Stimulated activated CD8-positive, alpha-beta memory T cell treated with anti-CD3 and anti-CD28 coated beads, Interleukin-4, amount 100 ng/mL, for 24 hours (primary cell): ENCODE data around the gene B4GALNT4.
"Not testable (repeated sequence)": the region's sequence is repeated elsewhere in the genome, so short reads cannot be mapped to it uniquely, and the experiment has no call there.

ENCODE experiments used
- DNase-seq: peaks from one replicate; pipeline ENCODE4 v3.0.0-alpha.2; 2020; ENCODE audit warnings: low read depth

B4GALNT4 gene

GRCh38 chr11:393219-394033, 24.1 kb downstream of the B4GALNT4 start:
- DNase-seq = no peak

- no peak for DNase-seq
Measured at GRCh38 chr11:394034-394857, 24.9 kb downstream of the B4GALNT4 start, which contains the start of gene PKP3. TSS of gene PKP3 (plus strand) at chr11:394209. CDS start at chr11:394293, 84 bp downstream.

- no peak for DNase-seq
Measured at GRCh38 chr11:394858-395655, 25.8 kb downstream of the B4GALNT4 start.

- DNase-seq = no peak
Measured at GRCh38 chr11:395866-396265, 26.6 kb downstream of the B4GALNT4 start.

DNA sequence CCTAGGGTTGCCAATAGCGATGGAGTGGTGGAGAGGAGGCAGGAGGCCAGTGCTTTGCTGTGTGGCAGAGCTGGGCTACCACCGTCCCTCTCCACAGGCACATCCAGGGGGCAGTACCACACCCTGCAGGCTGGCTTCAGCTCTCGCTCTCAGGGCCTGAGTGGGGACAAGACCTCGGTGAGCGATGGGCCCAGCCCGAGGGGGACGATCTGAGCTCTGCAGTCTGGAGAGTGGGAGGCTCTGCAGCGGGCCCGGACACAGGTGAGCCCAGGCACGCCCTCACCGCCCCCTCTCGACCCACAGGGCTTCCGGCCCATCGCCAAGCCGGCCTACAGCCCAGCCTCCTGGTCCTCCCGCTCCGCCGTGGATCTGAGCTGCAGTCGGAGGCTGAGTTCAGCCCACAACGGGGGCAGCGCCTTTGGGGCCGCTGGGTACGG, 27.2 kb downstream of the B4GALNT4 start:
- no peak for DNase-seq

DNA sequence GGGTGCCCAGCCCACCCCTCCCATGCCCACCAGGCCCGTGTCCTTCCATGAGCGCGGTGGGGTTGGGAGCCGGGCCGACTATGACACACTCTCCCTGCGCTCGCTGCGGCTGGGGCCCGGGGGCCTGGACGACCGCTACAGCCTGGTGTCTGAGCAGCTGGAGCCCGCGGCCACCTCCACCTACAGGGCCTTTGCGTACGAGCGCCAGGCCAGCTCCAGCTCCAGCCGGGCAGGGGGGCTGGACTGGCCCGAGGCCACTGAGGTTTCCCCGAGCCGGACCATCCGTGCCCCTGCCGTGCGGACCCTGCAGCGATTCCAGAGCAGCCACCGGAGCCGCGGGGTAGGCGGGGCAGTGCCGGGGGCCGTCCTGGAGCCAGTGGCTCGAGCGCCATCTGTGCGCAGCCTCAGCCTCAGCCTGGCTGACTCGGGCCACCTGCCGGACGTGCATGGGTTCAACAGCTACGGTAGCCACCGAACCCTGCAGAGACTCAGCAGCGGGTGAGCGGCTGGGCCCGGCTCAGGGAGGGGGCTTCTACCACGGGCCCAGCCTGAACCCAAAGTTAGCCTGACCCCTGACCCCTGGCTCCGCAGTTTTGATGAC, 27.7 kb downstream of the B4GALNT4 start:
- DNase-seq = peak; percentile 38

DNA sequence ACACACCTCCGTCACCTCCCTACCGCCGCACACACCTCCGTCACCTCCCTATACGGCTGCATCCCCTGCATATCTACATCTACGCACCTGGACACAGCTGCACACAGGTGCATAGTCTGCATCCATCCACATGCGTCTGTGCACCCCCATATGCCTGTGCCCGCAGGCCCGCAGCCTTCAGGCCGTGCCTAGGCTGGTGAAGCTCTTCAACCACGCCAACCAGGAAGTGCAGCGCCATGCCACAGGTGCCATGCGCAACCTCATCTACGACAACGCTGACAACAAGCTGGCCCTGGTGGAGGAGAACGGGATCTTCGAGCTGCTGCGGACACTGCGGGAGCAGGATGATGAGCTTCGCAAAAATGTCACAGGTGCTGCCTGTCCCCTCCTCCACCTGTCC, 29.5 kb downstream of the B4GALNT4 start:
- DNase-seq = no peak

GRCh38 chr11:399731-400211, 30.5 kb downstream of the B4GALNT4 start:
- DNase-seq = no peak

GRCh38 chr11:400241-400689, 31.0 kb downstream of the B4GALNT4 start:
- no peak for DNase-seq

DNA sequence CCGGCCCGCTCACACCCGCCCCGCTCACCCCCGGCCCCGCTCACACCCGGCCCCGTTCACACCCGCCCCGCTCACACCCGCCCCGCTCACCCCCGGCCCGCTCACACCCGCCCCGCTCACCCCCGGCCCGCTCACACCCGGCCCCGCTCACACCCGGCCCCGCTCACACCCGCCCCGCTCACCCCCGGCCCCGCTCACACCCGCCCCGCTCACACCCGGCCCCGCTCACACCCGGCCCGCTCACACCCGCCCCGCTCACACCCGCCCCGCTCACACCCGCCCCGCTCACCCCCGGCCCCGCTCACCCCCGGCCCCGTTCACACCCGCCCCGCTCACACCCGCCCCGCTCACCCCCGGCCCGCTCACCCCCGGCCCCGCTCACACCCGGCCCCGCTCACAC, 31.9 kb downstream of the B4GALNT4 start:
- DNase-seq = not testable (repeated sequence)

DNA sequence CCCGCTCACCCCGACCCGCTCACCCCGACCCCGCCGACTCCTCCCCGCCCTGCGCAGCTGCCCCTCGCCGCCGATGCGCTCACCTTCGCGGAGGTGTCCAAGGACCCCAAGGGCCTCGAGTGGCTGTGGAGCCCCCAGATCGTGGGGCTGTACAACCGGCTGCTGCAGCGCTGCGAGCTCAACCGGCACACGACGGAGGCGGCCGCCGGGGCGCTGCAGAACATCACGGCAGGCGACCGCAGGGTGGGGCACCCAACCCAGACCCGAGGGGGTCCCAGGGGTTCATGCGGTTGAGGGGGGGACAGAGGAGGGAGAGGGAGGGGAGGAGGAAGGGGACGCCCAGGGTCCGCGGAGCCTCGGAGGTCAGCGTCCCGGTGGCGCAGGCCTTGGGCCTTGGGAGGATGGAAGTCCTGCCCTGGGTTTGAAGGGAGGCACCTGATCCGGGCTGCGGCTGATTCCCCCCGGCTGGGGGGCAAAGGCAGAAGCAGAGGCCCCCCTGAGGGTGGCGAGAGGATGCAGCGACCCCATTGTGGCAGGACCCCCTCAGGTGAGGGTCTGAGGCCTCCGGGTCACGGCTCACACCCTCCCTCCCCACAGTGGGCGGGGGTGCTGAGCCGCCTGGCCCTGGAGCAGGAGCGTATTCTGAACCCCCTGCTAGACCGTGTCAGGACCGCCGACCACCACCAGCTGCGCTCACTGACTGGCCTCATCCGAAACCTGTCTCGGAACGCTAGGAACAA, 33.9 kb downstream of the B4GALNT4 start:
- DNase-seq = no peak

DNA sequence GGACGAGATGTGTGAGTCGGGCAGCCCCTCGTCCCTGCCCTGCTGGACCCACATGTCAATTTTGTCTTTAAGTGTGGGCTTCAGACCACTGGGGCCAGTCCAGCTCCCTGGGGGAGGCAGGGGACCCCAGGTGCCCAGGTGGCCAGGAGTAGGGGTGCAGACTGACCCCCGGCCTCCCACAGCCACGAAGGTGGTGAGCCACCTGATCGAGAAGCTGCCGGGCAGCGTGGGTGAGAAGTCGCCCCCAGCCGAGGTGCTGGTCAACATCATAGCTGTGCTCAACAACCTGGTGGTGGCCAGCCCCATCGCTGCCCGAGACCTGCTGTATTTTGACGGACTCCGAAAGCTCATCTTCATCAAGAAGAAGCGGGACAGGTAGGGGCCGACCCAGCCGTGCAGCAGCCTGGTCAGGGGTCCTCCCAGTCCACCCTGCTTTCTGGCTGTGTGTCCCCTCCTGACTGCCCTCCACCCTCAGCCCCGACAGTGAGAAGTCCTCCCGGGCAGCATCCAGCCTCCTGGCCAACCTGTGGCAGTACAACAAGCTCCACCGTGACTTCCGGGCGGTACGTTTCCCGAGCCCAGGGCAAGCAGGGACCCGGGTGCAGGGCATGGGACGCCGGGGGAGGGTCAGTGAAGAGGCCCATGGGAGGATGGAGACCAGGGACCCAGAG, 34.6 kb downstream of the B4GALNT4 start:
- no peak for DNase-seq

DNA sequence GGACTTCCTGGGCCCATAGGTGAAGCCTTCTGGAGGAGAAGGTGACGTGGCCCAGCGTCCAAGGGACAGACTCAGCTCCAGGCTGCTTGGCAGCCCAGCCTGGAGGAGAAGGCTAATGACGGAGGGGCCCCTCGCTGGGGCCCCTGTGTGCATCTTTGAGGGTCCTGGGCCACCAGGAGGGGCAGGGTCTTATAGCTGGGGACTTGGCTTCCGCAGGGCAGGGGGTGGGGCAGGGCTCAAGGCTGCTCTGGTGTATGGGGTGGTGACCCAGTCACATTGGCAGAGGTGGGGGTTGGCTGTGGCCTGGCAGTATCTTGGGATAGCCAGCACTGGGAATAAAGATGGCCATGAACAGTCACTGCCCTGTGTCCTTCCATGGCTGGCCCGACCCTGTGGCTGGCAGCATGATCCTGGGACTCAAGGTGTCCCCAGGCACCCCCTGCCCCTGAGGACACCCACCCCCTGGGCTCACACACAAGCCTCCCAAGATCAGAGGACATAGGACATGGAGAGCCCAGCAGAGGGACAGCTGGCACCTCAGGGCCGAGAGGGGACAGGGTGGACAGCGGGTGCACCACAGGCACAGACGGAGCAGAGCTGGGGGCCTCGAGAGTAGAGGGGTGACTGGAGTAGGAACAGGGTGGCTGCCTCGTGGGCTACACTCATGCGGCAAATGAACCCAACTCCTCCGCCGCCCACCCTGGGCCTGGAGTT, 35.4 kb downstream of the B4GALNT4 start:
- no peak for DNase-seq

GRCh38 chr11:405323-405953, 36.1 kb downstream of the B4GALNT4 start:
- no peak for DNase-seq

DNA sequence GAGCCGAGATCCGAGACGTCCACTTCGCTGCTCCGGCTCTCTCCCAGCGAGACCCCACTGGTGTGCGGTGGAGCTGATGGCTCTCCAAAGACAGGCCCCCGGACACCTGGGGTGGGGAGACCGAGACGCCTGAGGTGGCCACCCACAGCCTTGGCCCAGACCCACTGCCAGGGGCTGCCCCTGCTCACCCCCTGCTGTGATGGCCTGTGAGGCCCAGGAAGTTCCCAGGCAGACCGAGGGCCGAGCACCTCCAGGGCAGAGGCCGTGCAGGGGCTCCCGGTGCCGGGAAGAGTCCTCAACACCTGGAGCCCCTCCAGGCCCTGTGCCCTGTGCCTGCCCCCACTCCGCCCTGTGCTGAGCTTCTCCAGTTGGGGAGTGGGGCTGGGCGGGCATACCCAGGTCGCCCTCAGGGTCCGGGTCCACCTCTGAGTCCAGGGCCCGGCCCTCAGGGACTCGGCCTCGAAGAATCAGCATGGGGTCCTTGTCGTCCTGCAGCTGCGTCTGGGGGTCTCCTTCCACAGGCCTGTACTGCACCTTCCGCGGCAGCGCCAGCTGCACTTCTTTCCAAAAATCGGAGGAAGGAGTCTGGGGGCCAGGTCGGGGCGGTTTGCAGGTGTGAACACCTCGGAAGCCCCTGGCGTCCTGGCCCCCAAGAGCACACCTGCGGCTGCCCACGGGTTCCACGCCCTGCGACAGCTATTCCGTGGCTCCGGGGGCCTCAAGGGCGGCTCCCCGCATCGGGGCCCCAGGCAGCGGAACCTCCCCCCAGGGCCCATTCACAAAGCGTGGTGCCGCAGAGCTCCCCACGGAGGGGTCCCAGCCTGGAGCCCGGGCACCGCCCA, 36.9 kb downstream of the B4GALNT4 start:
- DNase-seq = no peak

- DNase-seq = peak; percentile 89
Measured at GRCh38 chr11:406796-407650, 37.7 kb downstream of the B4GALNT4 start.

- DNase-seq = no peak
Measured at GRCh38 chr11:407651-408123, 38.4 kb downstream of the B4GALNT4 start.
